Raji (cell line): ENCODE results near the gene ZNF302.

Source experiments
- POLR2A ChIP-seq: IDR thresholded peaks from 2 replicates; pipeline ENCODE4 v1.6.1; 2011; ENCODE audit warnings: low read depth, low read length, control low read depth; ENCODE audit not compliant: insufficient read depth

ZNF302 gene

GRCh38 chr19:34677386-34678084 lies at the start of gene ZNF302:
Gene ZNF302 (plus strand): TSS chr19:34677678. CDS start chr19:34678805, 1,127 bp downstream.
- no peak for TF ChIP-seq POLR2A

GRCh38 chr19:34633802-34634201 lies 43.7 kb upstream of the ZNF302 start:
- no peak for TF ChIP-seq POLR2A

- no peak for TF ChIP-seq POLR2A
Observed at GRCh38 chr19:34639491-34640085, 37.9 kb upstream of the ZNF302 start.

- TF ChIP-seq POLR2A, result no peak
Observed at GRCh38 chr19:34642241-34642640, 35.2 kb upstream of the ZNF302 start.

GRCh38 chr19:34644991-34645461 lies 32.5 kb upstream of the ZNF302 start:
- no peak for TF ChIP-seq POLR2A

GRCh38 chr19:34645551-34645950 lies 31.9 kb upstream of the ZNF302 start:
- no peak for TF ChIP-seq POLR2A

GRCh38 chr19:34649886-34650543 lies 27.5 kb upstream of the ZNF302 start:
- TF ChIP-seq POLR2A, result no peak

- TF ChIP-seq POLR2A, result no peak
Observed at GRCh38 chr19:34651747-34652146, 25.7 kb upstream of the ZNF302 start.

- no peak for TF ChIP-seq POLR2A
Observed at GRCh38 chr19:34654796-34655195, 22.7 kb upstream of the ZNF302 start.

GRCh38 chr19:34655651-34656050 lies 21.8 kb upstream of the ZNF302 start:
- TF ChIP-seq POLR2A, result no peak

GRCh38 chr19:34661357-34661756 lies 16.1 kb upstream of the ZNF302 start:
- TF ChIP-seq POLR2A, result no peak

GRCh38 chr19:34662919-34663318 lies 14.6 kb upstream of the ZNF302 start:
- no peak for TF ChIP-seq POLR2A

- TF ChIP-seq POLR2A, result no peak
Observed at GRCh38 chr19:34664168-34664567, 13.3 kb upstream of the ZNF302 start.

- TF ChIP-seq POLR2A, result no peak
Observed at GRCh38 chr19:34664870-34665269, 12.6 kb upstream of the ZNF302 start.

- no peak for TF ChIP-seq POLR2A
Observed at GRCh38 chr19:34666200-34666957, 11.1 kb upstream of the ZNF302 start.
